Keratinocyte (primary cell): ENCODE measurements around the gene B9D1. TPM values are rescaled to one million over a fixed set of nuclear protein-coding genes. Genes with fewer than 3 reads are reported as not detected.

ENCODE experiments used
- DNase-seq: peaks from one replicate; pipeline ENCODE4 v3.0.0-alpha.2; 2011; ENCODE audit warnings: low read depth, missing footprints, low spot score
- FAIRE-seq: peaks from 2 replicates; lab custom pipeline; 2011; peaks lifted over from hg19 to GRCh38; lab: Jason Lieb, UNC
- H2AFZ ChIP-seq: 2 replicates; pipeline ENCODE4 v1.6.0; 2012; ENCODE audit warnings: low read length, control low read depth, inconsistent platforms; ENCODE audit not compliant: control insufficient read depth
- H3K27ac ChIP-seq: 2 replicates; pipeline ENCODE4 v1.5.1; 2011; ENCODE audit warnings: low read length; ENCODE audit not compliant: control insufficient read depth, insufficient read depth
- H3K27me3 ChIP-seq: 3 replicates; pipeline ENCODE4 v1.6.0; 2011; ENCODE audit warnings: low read length; ENCODE audit not compliant: control insufficient read depth, insufficient read depth; ENCODE audit errors: extremely low read depth
- H3K36me3 ChIP-seq, 2 experiments: 2 replicates in 1 of 2; 3 replicates in 1 of 2; pipeline ENCODE4 v1.5.1; 2011; ENCODE audit warnings: low read length in 2 of 2, mild to moderate bottlenecking in 1 of 2; ENCODE audit not compliant: control insufficient read depth in 2 of 2, insufficient read depth in 2 of 2; ENCODE audit errors: extremely low read depth in 1 of 2
- H3K4me1 ChIP-seq: 3 replicates; pipeline ENCODE4 v1.5.1; 2011; ENCODE audit warnings: low read length; ENCODE audit not compliant: control insufficient read depth, insufficient read depth; ENCODE audit errors: extremely low read depth
- H3K4me2 ChIP-seq: 3 replicates; pipeline ENCODE4 v1.6.0; 2011; ENCODE audit warnings: low read depth, low read length; ENCODE audit not compliant: control insufficient read depth, insufficient read depth; ENCODE audit errors: extremely low read depth
- H3K4me3 ChIP-seq, 3 experiments: fragments of 200-600 bp in 1 of 3; sonication (generic) in 1 of 3; 2 replicates in 2 of 3; 3 replicates in 1 of 3; pipeline ENCODE4 v1.5.1; 2011 to 2016; ENCODE audit warnings: low read length in 3 of 3, mild to moderate bottlenecking in 3 of 3, control low read depth in 2 of 3, inconsistent platforms in 1 of 3, low read depth in 1 of 3, mixed read lengths in 1 of 3, mixed run types in 1 of 3, moderate library complexity in 1 of 3; ENCODE audit not compliant: control insufficient read depth in 2 of 3, insufficient read depth in 2 of 3; ENCODE audit errors: extremely low read depth in 1 of 3
- H3K79me2 ChIP-seq: 2 replicates; pipeline ENCODE4 v1.6.0; 2012; ENCODE audit warnings: low read length; ENCODE audit not compliant: control insufficient read depth, insufficient read depth
- H3K9ac ChIP-seq: 3 replicates; pipeline ENCODE4 v1.6.0; 2011; ENCODE audit warnings: low read length; ENCODE audit not compliant: control insufficient read depth, insufficient read depth; ENCODE audit errors: extremely low read depth
- H3K9me1 ChIP-seq: 3 replicates; pipeline ENCODE4 v1.6.0; 2011; ENCODE audit warnings: low read length; ENCODE audit not compliant: control insufficient read depth, insufficient read depth; ENCODE audit errors: extremely low read depth
- H3K9me3 ChIP-seq: 2 replicates; pipeline ENCODE4 v1.5.1; 2012; ENCODE audit warnings: low read depth, low read length; ENCODE audit not compliant: control insufficient read depth
- H4K20me1 ChIP-seq: 3 replicates; pipeline ENCODE4 v1.6.0; 2011; ENCODE audit warnings: low read length; ENCODE audit not compliant: control insufficient read depth, insufficient read depth; ENCODE audit errors: extremely low read depth
- EZH2 ChIP-seq: IDR thresholded peaks from one replicate; pipeline ENCODE4 v1.6.1; 2012; ENCODE audit warnings: inconsistent platforms, mild to moderate bottlenecking, low read length, moderate library complexity
- dilution Hi-C: fragments of 300-500 bp; cut with MboI; formaldehyde crosslinking; loops from one replicate; pipeline ENCODE4 v1.7.0; 2020; ENCODE audit warnings: low sequenced_read_pairs; ENCODE audit not compliant: extremely low pct_ligation_motif_present
- polyA plus RNA-seq, 5 experiments: library from polyadenylated mRNA; depleted of rRNA in 3 of 5; stranded (reverse) in 3 of 5; stranded (forward) in 1 of 5; unstranded in 1 of 5; fragments of >200 nt; gene quantifications; 1 replicate in 1 of 5; 2 replicates in 3 of 5; 3 replicates in 1 of 5; pipeline versions ENCODE4 v1.2.1 to v1.2.3, GENCODE V29; 2011 to 2012; ENCODE audit warnings: missing spikeins in 2 of 5, low read depth in 1 of 5, low replicate concordance in 1 of 5
- TF ChIP-seq, protein P1 (sequence below), 3 experiments: IDR thresholded peaks in 1 of 3; conservative IDR thresholded peaks in 1 of 3; optimal IDR thresholded peaks in 1 of 3; 2 replicates in 2 of 3; 3 replicates in 1 of 3; pipeline versions ENCODE3 to v1.5.1; 2011; ENCODE audit warnings: low read length in 3 of 3, mild to moderate bottlenecking in 3 of 3, moderate library complexity in 2 of 3, control low read depth in 1 of 3, inconsistent platforms in 1 of 3; ENCODE audit not compliant: insufficient read depth in 2 of 3; ENCODE audit errors: extremely low read depth in 1 of 3

Gene B9D1
- polyA plus RNA-seq, 1 donor (not counting 4 experiments of a cell fraction or from before 2014, with no cell fraction given): 30.3 TPM

- no peak overlapping the region for H3K4me3 ChIP-seq
- dilution Hi-C loops: no loop called here
- H3K27ac ChIP-seq: no peak overlapping the region
- no peaks in the 10 kb centered on the region for H3K27me3 ChIP-seq
- no peak overlapping the region for H2AFZ ChIP-seq
- no peaks in the 10 kb centered on the region for H3K9me3 ChIP-seq
- FAIRE-seq (no peak), DNase-seq (no peak)
- no peak overlapping the region for H3K4me2 ChIP-seq
- H3K9me1 ChIP-seq: peaks cover 4% of the 10 kb centered on the region
- H4K20me1 ChIP-seq: no peaks in the 10 kb centered on the region
- H3K9ac ChIP-seq: no peak overlapping the region
- no peaks in the 10 kb centered on the region for H3K79me2 ChIP-seq
- peaks cover 30% of the 10 kb centered on the region for H3K4me1 ChIP-seq
- peaks cover 15 to 38% of the 10 kb centered on the region in 2 experiments for H3K36me3 ChIP-seq
- TF ChIP-seq, protein P1, sequence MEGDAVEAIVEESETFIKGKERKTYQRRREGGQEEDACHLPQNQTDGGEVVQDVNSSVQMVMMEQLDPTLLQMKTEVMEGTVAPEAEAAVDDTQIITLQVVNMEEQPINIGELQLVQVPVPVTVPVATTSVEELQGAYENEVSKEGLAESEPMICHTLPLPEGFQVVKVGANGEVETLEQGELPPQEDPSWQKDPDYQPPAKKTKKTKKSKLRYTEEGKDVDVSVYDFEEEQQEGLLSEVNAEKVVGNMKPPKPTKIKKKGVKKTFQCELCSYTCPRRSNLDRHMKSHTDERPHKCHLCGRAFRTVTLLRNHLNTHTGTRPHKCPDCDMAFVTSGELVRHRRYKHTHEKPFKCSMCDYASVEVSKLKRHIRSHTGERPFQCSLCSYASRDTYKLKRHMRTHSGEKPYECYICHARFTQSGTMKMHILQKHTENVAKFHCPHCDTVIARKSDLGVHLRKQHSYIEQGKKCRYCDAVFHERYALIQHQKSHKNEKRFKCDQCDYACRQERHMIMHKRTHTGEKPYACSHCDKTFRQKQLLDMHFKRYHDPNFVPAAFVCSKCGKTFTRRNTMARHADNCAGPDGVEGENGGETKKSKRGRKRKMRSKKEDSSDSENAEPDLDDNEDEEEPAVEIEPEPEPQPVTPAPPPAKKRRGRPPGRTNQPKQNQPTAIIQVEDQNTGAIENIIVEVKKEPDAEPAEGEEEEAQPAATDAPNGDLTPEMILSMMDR (optimal IDR thresholded peaks at IDR 0.05 in 1 of 3, IDR thresholded peaks at IDR 0.05 in 1 of 3, conservative IDR thresholded peaks at IDR 0.05 in 1 of 3; ENCODE audit: extremely low read depth in 1 of 3, insufficient read depth in 2 of 3, low read length in 3 of 3): no peak
- TF ChIP-seq EZH2: no peak
Observed at GRCh38 chr17:19310151-19310550, 52.4 kb downstream of the B9D1 start.

DNA sequence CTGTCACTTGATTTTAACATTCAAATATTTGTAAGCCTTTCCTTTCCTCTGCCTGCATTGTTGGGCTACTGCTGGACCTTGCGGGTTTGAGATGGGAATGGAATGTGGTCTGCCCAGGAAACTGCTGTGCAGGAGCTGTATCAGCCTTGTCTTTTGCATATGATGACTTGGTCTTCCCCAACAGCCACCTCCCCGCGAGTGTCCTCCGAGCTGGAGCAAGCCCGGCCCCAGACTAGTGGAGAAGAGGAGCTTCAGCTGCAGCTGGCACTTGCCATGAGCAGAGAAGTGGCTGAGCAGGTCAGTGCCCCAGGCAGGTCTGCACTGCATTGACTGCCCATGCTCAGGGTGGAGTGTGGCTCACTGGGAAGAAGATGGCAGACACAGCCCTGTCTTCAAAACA is 52.8 kb downstream of the B9D1 start:
- DNase-seq (no peak), FAIRE-seq (peak; percentile 17)
- peaks cover 4% of the 10 kb centered on the region for H3K9me1 ChIP-seq
- H3K9ac ChIP-seq: no peak overlapping the region
- TF ChIP-seq EZH2: no peak
- TF ChIP-seq, protein P1 (optimal IDR thresholded peaks at IDR 0.05 in 1 of 3, IDR thresholded peaks at IDR 0.05 in 1 of 3, conservative IDR thresholded peaks at IDR 0.05 in 1 of 3; ENCODE audit: extremely low read depth in 1 of 3, insufficient read depth in 2 of 3, low read length in 3 of 3): no peak
- H3K79me2 ChIP-seq: no peaks in the 10 kb centered on the region
- no peak overlapping the region for H2AFZ ChIP-seq
- no peaks in the 10 kb centered on the region for H3K27me3 ChIP-seq
- no peaks in the 10 kb centered on the region for H4K20me1 ChIP-seq
- no peak overlapping the region for H3K4me3 ChIP-seq
- peak overlapping the region; percentile 2 for H3K4me2 ChIP-seq
- dilution Hi-C loops: no loop called here
- peaks cover 15 to 37% of the 10 kb centered on the region in 2 experiments for H3K36me3 ChIP-seq
- peaks cover 30% of the 10 kb centered on the region for H3K4me1 ChIP-seq
- no peaks in the 10 kb centered on the region for H3K9me3 ChIP-seq
- no peak overlapping the region for H3K27ac ChIP-seq
